GM12878 (cell line): ENCODE results near the gene CCSER2.

ENCODE experiments used
- CTCF ChIP-seq, 3 experiments: IDR thresholded peaks in 2 of 3; conservative IDR thresholded peaks in 1 of 3; 2 replicates each; pipeline ENCODE4 v1.5.1; 2011; ENCODE audit warnings: low read depth in 3 of 3, low read length in 3 of 3, mild to moderate bottlenecking in 3 of 3, control low read depth in 2 of 3, moderate library complexity in 2 of 3, inconsistent platforms in 1 of 3, mixed read lengths in 1 of 3; ENCODE audit not compliant: control insufficient read depth in 2 of 3, insufficient read depth in 1 of 3; ENCODE audit errors: extremely low read depth in 1 of 3
- CUX1 ChIP-seq: IDR thresholded peaks from 2 replicates; pipeline ENCODE4 v1.6.1; 2012; ENCODE audit warnings: improper control_type of control experiment, low read depth, low read length; ENCODE audit not compliant: insufficient replicate concordance
- NRF1 ChIP-seq: conservative IDR thresholded peaks from 2 replicates; pipeline ENCODE4 v1.6.1; 2011; ENCODE audit warnings: mild to moderate bottlenecking, low read depth, low read length, improper control_type of control experiment
- POLR2AphosphoS5 ChIP-seq: IDR thresholded peaks from 2 replicates; pipeline ENCODE4 v1.6.1; 2011; ENCODE audit warnings: mild to moderate bottlenecking, low read length, inconsistent platforms
- RAD51 ChIP-seq: fragments of 450-650 bp; IDR thresholded peaks from 2 replicates; pipeline ENCODE4 v1.6.1; 2016; ENCODE audit warnings: moderate library complexity, mild to moderate bottlenecking, inconsistent platforms
- ZNF592 ChIP-seq: fragments of 450-650 bp; IDR thresholded peaks from 2 replicates; pipeline ENCODE4 v1.6.1; 2017; ENCODE audit warnings: mild to moderate bottlenecking, moderate library complexity
- ZZZ3 ChIP-seq: IDR thresholded peaks from 2 replicates; pipeline ENCODE4 v1.6.1; 2011; ENCODE audit warnings: low read depth; ENCODE audit not compliant: control insufficient read depth, insufficient read length

DNA sequence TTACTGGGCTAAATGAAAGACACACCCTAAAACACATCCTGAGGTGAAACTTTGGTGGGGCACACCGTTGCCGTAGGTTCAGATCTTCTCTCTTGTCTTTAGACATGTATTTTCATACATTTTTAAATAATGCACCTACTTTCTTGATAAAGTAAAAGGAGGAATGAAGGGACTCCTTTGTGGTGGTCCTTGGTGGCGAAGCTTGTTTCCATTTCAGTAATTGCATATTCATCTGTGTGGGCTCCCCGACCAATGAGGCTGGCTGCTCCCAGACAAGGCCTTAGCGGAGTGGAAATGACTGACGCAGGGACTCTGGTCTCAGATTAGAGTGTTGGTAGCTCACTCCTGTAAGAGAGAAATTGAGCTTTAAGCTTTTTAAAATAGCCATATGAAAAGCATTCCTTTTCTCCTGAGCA is 815 bp downstream of the CCSER2 start:
- TF ChIP-seq POLR2AphosphoS5 (no peak), CTCF (IDR thresholded peaks at IDR 0.05 in 2 of 3, conservative IDR thresholded peaks at IDR 0.05 in 1 of 3; ENCODE audit: control insufficient read depth in 2 of 3, extremely low read depth in 1 of 3, insufficient read depth in 1 of 3, low read depth in 3 of 3, low read length in 3 of 3) (no peak), RAD51 (no peak), ZZZ3 (no peak), ZNF592 (no peak), CUX1 (no peak), NRF1 (no peak)
